SIG-M5 (cell line): Measurements from ENCODE around the gene CHERP.

ENCODE experiments used
- DNase-seq: peaks from one replicate; lab custom pipeline; 2025; lab: John Stamatoyannopoulos, UW

CHERP gene, protein sequence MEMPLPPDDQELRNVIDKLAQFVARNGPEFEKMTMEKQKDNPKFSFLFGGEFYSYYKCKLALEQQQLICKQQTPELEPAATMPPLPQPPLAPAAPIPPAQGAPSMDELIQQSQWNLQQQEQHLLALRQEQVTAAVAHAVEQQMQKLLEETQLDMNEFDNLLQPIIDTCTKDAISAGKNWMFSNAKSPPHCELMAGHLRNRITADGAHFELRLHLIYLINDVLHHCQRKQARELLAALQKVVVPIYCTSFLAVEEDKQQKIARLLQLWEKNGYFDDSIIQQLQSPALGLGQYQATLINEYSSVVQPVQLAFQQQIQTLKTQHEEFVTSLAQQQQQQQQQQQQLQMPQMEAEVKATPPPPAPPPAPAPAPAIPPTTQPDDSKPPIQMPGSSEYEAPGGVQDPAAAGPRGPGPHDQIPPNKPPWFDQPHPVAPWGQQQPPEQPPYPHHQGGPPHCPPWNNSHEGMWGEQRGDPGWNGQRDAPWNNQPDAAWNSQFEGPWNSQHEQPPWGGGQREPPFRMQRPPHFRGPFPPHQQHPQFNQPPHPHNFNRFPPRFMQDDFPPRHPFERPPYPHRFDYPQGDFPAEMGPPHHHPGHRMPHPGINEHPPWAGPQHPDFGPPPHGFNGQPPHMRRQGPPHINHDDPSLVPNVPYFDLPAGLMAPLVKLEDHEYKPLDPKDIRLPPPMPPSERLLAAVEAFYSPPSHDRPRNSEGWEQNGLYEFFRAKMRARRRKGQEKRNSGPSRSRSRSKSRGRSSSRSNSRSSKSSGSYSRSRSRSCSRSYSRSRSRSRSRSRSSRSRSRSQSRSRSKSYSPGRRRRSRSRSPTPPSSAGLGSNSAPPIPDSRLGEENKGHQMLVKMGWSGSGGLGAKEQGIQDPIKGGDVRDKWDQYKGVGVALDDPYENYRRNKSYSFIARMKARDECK

DNA sequence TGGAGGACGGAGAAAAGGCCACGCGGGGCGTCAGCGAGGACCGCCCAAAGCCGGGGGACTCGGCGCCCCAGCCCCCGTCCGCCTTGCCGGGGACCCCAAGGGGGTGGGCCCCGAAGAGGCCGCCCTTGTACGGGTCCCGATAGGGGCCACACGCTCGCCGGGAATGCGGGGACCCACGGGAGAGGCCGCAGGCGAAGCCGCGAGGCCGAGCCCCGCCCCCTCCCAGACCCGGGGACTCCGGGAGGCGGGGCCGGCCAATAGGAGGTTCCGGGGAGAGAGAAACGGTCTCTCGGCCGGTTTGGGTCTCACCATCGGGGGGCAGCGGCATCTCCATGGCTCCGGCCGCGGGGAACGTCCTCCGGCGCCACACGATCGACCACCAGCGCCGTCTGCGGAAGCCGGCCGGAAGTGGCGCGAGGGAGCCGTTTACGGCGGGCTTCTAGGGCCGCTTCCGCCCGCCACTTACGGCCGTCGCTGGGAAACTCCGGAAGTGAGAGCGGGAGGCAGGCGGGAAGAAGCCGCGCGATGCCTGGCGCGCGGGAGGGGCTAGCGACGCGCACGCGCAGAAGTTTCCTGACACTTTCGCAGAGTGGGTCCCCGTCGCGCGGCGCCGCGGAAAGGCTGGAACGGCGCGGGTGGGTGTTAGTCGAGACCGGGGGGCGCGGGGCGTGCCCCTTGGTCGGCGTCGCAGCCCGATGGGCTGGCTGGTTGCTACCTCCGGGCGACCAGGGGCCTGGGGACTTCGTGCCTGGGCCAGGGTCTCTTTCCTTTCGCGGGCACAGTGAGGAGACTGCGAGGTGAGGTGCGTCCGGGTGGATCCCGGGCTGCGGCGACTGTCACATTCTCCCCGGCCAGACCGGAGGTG, at the start of gene CHERP:
TSS of gene CHERP (minus strand) at position 393 of the 865 bp plus-strand sequence. CDS start at position 334, 59 bp downstream.
- DNase-seq, result peak; percentile 44

DNA sequence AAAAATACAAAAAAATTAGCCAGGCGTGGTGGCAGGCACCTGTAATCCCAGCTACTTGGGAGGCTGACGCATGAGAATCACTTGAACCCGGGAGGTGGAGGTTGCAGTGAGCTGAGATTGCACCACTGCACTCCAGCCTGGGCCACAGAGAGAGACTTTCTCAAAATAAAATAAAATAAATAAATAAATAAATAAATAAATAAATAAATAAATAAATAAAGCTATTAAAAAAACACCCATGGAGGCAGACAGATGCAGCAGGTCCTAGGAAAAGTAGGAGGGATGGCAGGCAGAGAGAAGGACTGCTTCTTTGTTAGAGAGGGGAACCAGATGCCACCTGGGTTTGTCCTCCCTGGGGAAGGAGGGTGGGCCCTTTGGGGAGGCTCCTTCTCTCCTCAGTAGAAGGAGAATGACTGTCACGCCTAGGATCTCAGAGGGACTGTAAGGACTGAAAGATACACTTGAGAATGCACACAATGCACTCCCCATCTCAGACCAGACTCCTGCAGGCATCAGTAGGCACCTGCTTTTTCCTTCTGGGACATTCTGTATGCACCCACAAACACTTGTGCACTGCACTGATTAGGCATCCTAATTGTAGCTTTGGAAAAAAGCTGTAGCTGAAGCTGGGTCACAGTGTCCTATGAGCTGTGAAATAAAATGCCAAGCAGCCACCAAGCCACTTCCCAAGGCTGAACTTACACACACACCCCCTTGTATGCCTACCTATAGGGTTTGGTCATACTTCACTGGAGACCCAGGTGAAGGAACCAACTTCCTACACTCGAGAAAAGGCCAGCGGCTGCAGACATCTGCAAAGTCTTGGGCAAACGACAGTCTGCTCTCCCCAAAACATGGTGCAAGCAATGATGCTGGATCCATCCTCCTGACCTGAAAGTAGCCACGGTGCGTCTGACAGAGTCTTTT, 48.9 kb upstream of the CHERP start:
- no peak for DNase-seq

DNA sequence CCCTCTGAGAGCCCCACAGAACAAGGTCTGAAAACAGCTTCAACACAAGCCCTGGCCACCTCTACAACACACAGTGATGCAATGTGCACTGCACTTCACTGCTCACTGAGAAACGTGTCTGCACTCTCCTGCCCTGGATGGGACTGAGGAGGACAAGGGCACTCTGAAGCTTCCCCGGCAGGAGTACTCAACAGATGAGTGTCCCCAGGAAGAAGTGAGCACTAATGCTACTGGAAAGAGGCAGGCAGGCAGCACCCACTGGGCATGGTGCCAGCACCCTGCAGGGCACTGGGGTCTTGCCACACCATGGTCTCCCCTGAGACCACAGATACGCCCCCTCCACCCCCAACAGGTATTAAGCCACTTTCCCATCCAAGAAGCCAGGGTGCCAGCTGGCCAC, 47.7 kb upstream of the CHERP start:
- DNase-seq, result no peak

DNA sequence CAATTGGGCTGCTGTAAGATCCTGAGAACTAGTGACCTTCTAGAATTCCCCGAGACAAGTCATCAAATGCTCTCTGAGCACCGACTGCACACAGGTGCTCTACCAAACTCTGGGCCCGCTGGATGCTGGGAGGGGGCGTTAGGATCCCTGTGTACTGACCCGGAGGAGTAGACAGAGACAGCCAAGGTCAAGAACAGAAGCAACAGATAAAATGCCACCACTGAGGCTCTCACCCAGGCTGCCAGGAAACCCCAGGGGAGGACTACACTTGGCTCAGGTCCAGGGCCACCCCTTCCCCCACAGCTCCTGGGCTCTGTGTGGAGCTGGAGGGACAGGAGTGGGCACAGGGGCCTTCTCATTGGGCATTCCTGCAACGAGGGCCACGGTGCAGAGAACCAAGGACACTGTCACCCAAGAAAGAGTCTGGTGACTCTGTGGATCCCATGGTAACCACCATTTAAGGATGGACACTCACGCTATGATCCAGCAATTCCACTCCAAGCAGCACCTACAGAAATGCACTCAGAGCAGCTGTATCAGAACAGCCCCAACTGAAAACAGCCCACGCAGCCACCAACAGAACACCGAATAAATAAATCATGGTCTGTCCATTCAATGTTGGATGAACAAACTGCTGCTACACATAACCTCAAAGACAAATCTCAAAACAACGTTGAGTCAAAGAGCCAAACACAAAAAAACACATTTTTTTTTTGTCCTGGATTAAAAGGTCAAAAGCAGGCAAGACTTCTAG, 46.8 kb upstream of the CHERP start:
- DNase-seq, result no peak

DNA sequence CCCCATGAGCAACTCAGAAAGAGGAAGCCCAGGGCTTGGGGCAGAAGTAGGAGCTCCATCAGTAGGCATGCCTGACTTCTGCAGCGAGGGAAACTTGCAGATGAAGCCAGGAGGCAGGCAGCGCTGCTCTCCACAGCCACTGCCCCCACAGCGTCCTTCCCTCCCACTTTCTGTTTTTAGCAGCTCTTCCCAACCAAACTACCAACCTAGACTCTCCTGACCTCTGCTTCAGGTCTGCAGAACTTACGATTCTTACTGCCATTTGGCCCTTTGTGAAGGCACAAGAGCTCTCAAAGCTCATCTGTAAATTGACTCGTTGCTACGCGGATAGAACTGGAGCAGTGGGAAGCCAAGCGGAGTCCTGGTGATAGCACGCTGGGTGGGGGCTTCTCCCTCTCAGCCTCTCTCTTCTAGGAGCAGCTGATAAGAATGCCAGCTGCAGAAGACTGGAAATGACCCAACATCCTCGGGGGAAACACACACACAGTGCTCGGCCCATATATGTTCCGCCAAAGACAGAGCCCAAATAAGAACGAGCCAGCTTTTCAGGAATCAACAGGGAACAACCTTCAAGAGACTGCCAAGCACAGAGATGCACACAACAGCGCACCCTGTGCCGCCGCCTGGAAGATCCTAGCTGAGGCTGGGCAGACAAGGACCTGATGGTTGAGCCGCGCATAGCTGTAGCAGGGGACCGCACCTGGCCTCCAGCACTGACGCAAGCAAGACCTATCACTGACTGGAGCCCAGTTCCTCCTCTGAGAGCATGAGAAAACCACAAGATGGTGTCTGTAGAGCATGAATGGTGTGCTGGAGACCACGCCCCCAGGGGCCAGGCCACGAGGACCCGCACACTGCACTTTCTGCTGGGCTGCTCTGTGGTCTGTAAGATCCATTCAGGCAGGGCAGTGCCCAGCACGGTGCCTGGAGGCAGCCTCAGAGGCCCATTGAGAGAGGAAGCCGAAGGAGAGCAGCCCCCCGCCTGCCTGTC, 45.9 kb upstream of the CHERP start:
- DNase-seq, result peak; percentile 59

DNA sequence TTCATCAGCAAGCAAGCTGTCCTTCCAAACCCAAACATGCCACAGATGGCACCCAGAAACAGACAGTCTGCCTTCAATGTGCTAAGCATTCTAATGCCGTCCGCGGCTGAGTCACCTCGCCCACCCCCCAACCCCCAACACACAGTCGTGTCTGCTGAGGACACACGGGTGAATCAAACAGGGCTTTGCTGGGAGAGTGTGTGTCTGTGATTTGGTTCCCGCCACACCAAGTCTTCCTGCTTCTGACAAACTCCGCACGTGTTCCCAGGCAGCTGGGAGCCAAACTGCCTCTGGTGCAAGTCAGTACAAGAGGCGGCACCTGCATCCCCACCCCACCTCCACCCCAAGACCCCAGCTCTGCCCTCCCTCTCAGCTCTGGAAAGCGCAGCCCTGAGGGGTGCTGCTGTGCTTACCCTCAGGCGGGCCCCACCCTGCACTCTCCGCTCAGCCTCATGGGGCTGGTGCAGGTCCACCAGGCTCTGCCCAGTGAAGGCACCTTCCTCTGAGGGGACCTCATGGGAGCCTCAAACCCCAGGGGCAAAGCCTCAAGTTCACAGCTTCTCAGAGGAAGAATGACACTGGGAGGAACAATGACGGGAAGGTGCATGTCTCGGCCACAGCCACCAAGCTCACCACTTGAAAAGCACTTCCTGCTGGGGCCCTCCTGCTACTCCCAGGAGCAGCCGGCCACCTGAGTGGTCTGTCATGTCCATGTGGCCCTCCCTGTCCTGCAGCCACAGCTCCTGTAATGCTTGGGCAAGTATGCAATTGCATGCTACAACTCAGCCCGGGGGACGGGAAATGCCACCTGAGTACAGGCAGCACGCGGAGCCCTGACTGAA, 45.0 kb upstream of the CHERP start:
- DNase-seq, result no peak

DNA sequence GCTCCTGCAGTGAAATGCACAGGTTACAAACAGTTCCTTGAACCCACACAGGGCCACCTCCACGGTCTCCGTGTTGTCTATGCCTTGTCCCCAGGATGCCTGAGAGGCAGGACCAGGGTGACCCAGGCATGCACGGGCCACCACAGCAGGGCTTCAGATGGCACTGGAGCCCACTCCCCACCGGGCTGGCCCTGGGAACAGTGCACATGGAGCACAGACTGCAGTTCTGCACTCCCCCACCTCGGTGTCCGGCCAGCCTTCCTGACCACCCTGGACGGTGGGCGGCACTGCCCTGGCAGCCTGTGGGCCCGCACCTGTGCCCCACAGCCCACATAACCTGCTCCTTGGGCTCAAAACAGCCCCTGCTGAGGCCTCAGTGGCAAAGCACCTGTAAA, 44.2 kb upstream of the CHERP start:
- no peak for DNase-seq

DNA sequence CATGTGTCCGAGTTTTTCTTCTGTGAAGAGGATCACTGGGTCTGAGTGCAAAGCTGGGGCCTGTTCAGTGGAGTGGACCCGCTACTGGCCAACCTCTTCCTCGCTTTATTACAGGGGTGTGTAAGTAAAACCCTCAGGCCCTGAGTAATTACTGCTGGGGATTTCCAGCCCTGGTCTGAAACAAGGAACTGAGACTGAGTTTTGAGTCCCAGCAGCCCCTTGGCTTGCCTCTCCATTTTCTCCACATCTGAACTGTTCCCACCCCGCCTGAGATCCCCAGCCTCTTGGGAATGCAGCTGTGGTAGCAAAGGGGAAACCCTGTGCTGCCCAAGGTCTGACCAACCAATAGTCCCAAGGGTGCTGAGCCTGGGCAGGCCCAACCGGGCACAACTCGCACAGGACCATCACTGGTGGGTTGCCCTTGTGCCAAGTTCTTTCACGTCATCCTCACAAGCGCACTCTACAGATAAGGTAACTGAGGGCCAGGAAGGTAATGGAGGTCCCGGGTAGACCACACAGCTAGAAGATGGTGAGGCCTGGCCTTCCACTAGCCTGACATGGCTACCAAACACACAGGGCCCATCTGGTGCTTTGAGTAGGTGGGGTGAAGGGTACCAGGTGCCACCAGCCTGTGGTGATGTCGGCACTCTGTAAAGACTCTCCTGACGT, 43.7 kb upstream of the CHERP start:
- DNase-seq, result no peak

DNA sequence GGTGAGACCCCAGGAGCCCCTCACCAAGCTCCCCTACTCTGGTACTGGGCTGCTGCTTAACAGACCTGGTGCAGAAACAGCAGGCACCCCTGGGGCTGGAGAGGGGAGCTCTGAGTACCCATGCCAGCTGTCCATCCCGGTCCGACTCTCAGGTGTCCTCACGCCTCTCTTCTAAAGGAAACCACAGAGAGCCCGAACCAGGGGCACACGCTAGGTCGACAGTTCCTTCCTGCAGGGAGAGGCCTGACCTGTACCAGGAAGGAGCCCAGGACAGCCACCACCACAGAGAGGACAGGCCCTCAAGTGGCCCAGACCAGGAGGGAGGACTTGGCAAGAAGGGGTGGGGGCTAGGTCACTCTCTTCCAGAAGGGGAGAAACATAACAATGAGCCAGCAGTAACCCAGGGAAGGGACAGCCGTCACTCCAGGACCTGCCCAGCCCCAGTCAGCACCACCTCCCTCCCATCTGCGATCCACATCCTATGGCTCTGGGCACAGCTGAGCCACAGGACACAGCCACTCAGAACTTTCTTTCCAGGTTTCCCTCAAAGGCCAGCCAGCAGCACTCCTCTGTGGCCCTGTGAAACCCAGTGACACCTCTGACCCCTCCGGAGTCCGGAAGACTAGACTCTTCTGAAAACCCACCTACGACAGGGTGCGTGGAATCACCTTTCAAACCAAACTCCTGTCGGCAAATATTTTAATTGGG, 43.0 kb upstream of the CHERP start:
- no peak for DNase-seq

DNA sequence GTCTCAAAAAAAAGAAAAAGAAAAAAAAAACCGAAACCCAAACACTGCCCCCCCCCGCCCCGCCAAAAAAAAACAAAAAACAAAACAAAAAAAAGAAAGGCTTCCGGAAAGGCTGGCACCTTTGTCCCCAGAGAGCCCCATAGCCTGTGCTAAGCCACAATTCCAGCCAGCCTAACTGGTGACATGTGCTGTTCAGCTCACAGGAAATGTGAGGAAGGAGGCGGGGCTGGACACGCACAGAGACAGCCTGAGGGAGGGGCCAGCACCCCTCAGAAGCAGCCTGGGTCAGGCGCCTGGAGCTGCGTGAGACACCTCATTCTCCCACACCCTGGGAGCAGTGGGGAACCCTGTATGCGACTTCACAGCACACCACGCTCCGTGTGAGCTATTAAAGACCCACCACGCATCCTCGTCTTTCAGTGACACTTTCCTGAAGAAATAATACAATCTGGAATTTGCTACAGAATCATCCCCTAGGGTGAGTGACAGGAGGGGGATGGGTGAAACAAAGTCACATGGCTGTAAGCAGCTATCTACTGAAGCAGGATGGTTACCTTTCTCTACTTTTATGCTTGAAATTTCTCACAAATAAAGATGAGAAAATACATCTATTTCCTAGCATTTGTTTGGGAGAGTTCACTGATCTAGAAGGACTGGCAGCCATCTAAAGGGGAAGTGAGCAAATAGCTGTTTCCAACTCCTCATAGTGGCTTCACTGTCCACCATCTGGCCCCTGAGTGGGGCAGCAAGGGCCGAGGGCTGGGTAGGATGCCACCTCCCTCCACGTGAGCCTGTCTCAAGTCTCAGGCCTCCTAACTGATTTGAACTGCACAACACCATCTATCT, 42.2 kb upstream of the CHERP start:
- no peak for DNase-seq

DNA sequence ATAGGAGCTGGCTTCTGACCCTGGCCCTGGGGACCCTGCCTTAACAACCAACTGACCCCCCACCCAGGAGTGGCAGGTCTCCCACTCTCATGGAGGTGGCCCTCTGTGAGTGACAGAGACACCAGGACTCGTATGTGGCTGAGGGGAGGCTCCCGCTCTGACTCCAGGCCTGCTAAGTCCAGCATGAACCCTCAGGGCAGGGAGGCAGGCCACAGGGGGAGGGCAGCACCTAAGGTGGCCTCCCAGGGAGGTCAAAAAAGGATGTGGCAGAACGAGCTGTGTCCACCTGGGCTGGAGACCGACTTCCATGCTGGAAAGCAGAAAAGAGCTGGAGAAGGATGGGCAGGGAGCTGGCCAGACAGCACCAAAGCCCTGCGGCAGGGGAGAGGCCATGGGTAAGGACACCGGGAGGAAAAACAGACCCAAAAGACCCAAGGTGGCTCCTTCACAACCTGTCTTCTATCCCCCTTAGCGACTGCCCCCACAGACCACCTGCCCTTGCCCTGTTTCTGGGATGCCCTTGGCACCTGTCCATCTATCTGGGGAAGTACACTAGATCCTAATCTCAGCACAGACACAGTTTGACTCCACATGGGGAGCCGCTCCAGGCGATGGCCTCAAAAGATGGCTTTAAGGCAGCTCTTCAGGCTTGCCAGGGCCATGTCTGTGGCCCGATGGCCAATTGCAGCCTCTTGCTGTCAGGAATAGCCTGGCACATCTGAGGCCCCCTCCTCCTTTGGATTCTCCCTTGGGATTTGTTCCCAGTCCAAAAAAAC, 40.4 kb upstream of the CHERP start:
- DNase-seq, result no peak

DNA sequence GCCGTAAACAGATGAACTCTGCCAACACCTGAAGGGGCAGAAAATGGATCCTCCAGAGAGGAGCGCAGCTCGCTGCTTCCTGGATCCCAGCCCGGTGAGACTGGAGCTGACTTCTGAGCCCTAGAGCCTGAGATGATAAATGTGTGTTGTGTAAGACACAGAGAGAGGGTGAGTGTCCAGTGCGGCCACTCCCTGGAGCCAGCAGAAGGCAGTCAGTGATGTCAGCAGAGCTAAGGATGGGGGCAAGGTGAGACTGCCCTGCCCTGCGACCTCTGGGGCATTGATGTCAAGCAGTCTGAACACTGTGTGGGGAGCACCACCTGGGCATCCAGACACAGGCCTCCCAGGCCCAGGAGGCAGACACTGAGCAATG, 39.7 kb upstream of the CHERP start:
- DNase-seq, result no peak

DNA sequence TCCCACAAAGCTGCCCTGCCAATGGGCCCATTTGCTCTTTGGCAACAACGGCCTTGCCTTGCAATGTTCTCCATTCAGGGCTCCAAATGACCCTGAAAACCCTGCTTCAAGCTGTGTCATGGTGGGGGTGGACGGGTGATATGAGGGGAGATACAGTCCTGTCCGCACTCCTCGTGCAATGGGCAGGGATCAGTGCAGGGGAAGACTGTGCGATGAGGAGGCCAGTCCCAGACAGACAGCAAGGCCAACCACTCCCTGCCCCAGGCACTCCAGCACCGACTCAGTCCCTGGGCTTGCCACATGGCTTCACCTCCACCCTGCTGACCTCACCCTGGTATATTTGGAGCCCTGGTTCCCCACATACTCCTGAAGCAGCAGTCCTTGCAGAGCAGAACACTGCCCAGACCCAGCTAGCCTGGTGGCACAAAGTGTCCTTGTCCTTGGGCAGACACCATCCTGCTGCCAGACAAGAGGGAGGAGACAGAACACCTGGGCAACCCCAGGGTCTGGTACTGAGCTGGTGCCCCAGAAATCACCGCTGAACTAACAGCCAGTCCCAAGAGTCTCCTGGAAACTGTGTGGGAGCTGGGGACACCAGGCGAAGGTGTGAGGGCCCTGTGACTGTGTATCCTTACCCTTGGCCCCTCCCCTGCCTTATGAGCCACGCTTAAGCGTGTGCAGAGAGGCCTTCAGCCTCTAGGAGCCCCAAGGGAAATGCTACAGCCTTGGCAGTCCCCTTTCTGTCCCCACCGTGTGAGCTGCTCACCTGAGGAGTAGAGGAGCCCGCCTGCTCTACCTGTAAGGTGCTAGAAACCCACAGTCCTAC, 39.1 kb upstream of the CHERP start:
- no peak for DNase-seq

DNA sequence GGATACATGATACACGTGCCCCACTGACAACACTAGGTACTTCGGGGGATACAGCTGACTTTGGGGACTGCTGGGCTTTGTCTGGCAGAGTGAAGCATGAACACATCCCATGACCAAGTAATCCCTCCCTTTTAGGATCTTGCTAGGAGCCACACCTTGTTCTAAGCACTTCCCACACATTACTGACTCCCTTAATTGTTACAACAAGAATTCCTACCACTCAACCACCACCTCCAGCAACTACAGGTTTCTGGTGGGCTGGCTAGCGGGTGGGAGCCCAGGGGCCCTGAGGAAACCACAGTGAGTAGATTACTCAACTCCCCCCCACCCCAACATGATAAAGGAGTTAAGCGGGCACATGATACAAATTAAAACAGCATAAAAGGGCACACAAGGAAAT, 37.1 kb upstream of the CHERP start:
- DNase-seq, result no peak
